NB4 (cell line): Measurements from ENCODE around the gene STAC3.

Source experiments
- MYC ChIP-seq: IDR thresholded peaks from 2 replicates; pipeline ENCODE4 v1.6.1; 2011; ENCODE audit warnings: low read depth, low read length
- POLR2A ChIP-seq: IDR thresholded peaks from 2 replicates; pipeline ENCODE4 v1.6.1; 2011; ENCODE audit warnings: mild to moderate bottlenecking; ENCODE audit not compliant: insufficient read length; ENCODE audit errors: extremely low read depth
- TF ChIP-seq, protein P1 (sequence below): IDR thresholded peaks from one replicate; pipeline ENCODE4 v1.5.1; 2012; ENCODE audit warnings: low read depth, low read length
- TF ChIP-seq, protein P2 (sequence below): IDR thresholded peaks from 2 replicates; pipeline ENCODE4 v1.6.1; 2011; ENCODE audit warnings: low read depth, low read length

DNA sequence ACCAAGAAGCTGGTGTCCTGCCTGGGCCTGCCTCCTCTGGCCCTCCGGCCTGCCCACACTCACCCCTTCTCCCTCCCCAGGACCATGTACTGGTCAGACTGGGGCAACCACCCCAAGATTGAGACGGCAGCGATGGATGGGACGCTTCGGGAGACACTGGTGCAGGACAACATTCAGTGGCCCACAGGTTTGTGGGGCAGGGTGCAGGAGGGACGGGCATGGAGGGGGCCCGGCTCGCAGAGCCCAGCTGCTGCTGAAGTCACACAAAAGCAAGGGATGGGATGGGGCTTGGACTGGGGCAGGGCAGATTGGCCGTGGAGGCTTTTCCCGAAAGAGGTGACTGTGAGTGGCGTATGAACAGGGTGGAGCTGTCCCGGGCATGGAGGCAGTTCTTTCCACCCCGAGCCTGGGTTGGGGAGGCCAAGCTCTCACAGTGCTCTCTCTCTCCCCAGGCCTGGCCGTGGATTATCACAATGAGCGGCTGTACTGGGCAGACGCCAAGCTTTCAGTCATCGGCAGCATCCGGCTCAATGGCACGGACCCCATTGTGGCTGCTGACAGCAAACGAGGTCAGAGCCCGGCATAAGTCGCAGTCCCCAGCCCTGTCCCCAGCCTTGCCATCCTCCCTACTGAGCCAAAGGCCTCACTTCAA is 42.2 kb downstream of the STAC3 start:
- TF ChIP-seq, protein P1, sequence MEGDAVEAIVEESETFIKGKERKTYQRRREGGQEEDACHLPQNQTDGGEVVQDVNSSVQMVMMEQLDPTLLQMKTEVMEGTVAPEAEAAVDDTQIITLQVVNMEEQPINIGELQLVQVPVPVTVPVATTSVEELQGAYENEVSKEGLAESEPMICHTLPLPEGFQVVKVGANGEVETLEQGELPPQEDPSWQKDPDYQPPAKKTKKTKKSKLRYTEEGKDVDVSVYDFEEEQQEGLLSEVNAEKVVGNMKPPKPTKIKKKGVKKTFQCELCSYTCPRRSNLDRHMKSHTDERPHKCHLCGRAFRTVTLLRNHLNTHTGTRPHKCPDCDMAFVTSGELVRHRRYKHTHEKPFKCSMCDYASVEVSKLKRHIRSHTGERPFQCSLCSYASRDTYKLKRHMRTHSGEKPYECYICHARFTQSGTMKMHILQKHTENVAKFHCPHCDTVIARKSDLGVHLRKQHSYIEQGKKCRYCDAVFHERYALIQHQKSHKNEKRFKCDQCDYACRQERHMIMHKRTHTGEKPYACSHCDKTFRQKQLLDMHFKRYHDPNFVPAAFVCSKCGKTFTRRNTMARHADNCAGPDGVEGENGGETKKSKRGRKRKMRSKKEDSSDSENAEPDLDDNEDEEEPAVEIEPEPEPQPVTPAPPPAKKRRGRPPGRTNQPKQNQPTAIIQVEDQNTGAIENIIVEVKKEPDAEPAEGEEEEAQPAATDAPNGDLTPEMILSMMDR, result no peak
- TF ChIP-seq MYC (no peak), POLR2A (no peak)
- TF ChIP-seq, protein P2, sequence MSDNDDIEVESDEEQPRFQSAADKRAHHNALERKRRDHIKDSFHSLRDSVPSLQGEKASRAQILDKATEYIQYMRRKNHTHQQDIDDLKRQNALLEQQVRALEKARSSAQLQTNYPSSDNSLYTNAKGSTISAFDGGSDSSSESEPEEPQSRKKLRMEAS, result no peak
